K562 (cell line): Measurements from ENCODE around the gene AURKB. TPM values are rescaled to one million over a fixed set of nuclear protein-coding genes. Genes with fewer than 3 reads are reported as not detected.

Experiments used
- BHLHE40 ChIP-seq: IDR thresholded peaks from 2 replicates; pipeline ENCODE4 v1.6.1; 2011; ENCODE audit warnings: low read length, improper control_type of control experiment
- ESRRB ChIP-seq: fragments of 250-450 bp; sonication (Bioruptor Pico); IDR thresholded peaks from 2 replicates; pipeline ENCODE4 v1.5.0; 2020; ENCODE audit warnings: mild to moderate bottlenecking, moderate library complexity, borderline replicate concordance
- EZH2 ChIP-seq: IDR thresholded peaks from 2 replicates; pipeline ENCODE4 v1.6.1; 2012; ENCODE audit warnings: low read depth, mild to moderate bottlenecking, inconsistent platforms, low read length, borderline replicate concordance
- FOXO4 ChIP-seq: fragments of 450-650 bp; formaldehyde crosslinking; IDR thresholded peaks from 2 replicates; pipeline ENCODE4 v1.4.0; 2020; ENCODE audit warnings: mild to moderate bottlenecking, moderate library complexity
- GTF2F1 ChIP-seq: IDR thresholded peaks from 2 replicates; pipeline ENCODE4 v1.6.1; 2011; ENCODE audit warnings: low read depth, low read length, improper control_type of control experiment
- HMGN3 ChIP-seq: IDR thresholded peaks from 2 replicates; pipeline ENCODE4 v1.6.1; 2011; ENCODE audit warnings: borderline replicate concordance, low read depth, mild to moderate bottlenecking, mixed read lengths, low read length; ENCODE audit not compliant: insufficient read length; ENCODE audit errors: extremely low read depth
- LCOR ChIP-seq: sonication (generic); formaldehyde crosslinking; IDR thresholded peaks from 2 replicates; pipeline ENCODE4 v1.8.0; 2022; ENCODE audit warnings: mild to moderate bottlenecking, missing genetic modification reagents
- MIER1 ChIP-seq: fragments of 450-650 bp; IDR thresholded peaks from 2 replicates; pipeline ENCODE4 v1.6.1; 2016; ENCODE audit warnings: antibody characterized with exemption, mild to moderate bottlenecking, low read depth
- RBBP5 ChIP-seq: fragments of 200-600 bp; sonication (generic); IDR thresholded peaks from 2 replicates; pipeline ENCODE4 v1.6.1; 2012; ENCODE audit warnings: borderline replicate concordance, mild to moderate bottlenecking, low read length, control low read depth, inconsistent platforms; ENCODE audit not compliant: insufficient read depth, poor library complexity, severe bottlenecking
- SAP30 ChIP-seq: fragments of 200-600 bp; sonication (generic); IDR thresholded peaks from 2 replicates; pipeline ENCODE4 v1.6.1; 2012; ENCODE audit warnings: borderline replicate concordance, low read depth, mild to moderate bottlenecking, moderate library complexity, low read length, control low read depth, inconsistent platforms; ENCODE audit not compliant: insufficient read depth, poor library complexity, severe bottlenecking
- SMAD4 ChIP-seq: fragments of 250-450 bp; sonication (Bioruptor Pico); conservative IDR thresholded peaks from 2 replicates; pipeline ENCODE4 v1.8.0; 2021; ENCODE audit warnings: inconsistent platforms, mild to moderate bottlenecking, moderate library complexity
- STAT5B ChIP-seq: fragments of 250-450 bp; sonication (Bioruptor Pico); IDR thresholded peaks from 2 replicates; pipeline ENCODE4 v1.8.0; 2021; ENCODE audit warnings: mild to moderate bottlenecking, inconsistent platforms
- TEAD4 ChIP-seq, 2 experiments: sonication (generic) in 1 of 2; formaldehyde crosslinking in 1 of 2; IDR thresholded peaks; 2 replicates each; pipeline versions ENCODE4 v1.6.1 to v1.8.0; 2012 to 2022; ENCODE audit warnings: borderline replicate concordance in 1 of 2, inconsistent platforms in 1 of 2, low read length in 1 of 2, mild to moderate bottlenecking in 1 of 2, missing genetic modification reagents in 1 of 2
- USF1 ChIP-seq: sonication (generic); formaldehyde crosslinking; IDR thresholded peaks from 2 replicates; pipeline ENCODE4 v1.9.0; 2022; ENCODE audit warnings: mild to moderate bottlenecking, missing genetic modification reagents
- VEZF1 ChIP-seq: fragments of 200-800 bp; sonication (Bioruptor generic); IDR thresholded peaks from 2 replicates; pipeline ENCODE4 v1.6.1; 2017; ENCODE audit warnings: missing genetic modification characterization, missing compliant biosample characterization
- ZKSCAN8 ChIP-seq: fragments of 200-800 bp; sonication (Bioruptor generic); IDR thresholded peaks from 2 replicates; pipeline ENCODE4 v1.6.1; 2016; ENCODE audit warnings: missing genetic modification characterization, missing compliant biosample characterization
- ZNF431 ChIP-seq: sonication (generic); formaldehyde crosslinking; IDR thresholded peaks from 2 replicates; pipeline ENCODE4 v1.8.0; 2022; ENCODE audit warnings: mild to moderate bottlenecking, missing genetic modification reagents
- ZNF79 ChIP-seq: fragments of 250-450 bp; sonication (Bioruptor Pico); IDR thresholded peaks from 2 replicates; pipeline ENCODE4 v1.4.0; 2020; ENCODE audit warnings: low read depth, mild to moderate bottlenecking, moderate library complexity
- polyA plus RNA-seq, 8 experiments: library from polyadenylated mRNA; depleted of rRNA in 4 of 8; stranded (reverse) in 5 of 8; unstranded in 3 of 8; fragments of >200 nt; fragmentation: Nextera tagmentation in 2 of 8; fragmentation: Illumina TruSeq in 1 of 8; extraction: Ambion mirVana in 2 of 8; extraction: Trizol in 1 of 8; gene quantifications; 2 replicates each; pipeline versions ENCODE4 v1.2.1 to v1.2.3, GENCODE V29; 2011 to 2014; ENCODE audit warnings: inconsistent platforms in 1 of 8, missing spikeins in 1 of 8
- total RNA-seq, 7 experiments: library from RNA; depleted of rRNA in 6 of 7; stranded (reverse); fragments of >200 nt in 6 of 7; fragmentation: Illumina TruSeq in 2 of 7; extraction: Trizol in 2 of 7; gene quantifications; 2 replicates each; pipeline versions ENCODE4 v1.2.1 to v1.2.3, GENCODE V29; 2011 to 2021; ENCODE audit warnings: low replicate concordance in 1 of 7
- TF ChIP-seq, protein P1 (sequence below): fragments of 450-650 bp; IDR thresholded peaks from 2 replicates; pipeline ENCODE4 v1.7.0; 2016; ENCODE audit warnings: borderline replicate concordance

The AURKB gene
- total and polyA plus RNA-seq, 9 of the 15 experiments (the other 6 are each of a cell fraction or from before 2014, with no cell fraction given), result 27.2 to 114 (median 74.8) TPM

- TF ChIP-seq EZH2 (no peak), RBBP5 (peak; percentile 92), BHLHE40 (peak; percentile 84), ZKSCAN8 (CRISPR knock-in tag) (no peak), TEAD4 (IDR thresholded peaks at IDR 0.05; ENCODE audit: low read length) (0 out of 2 replicates have a peak, but pooled peaks have one; percentile 3), TEAD4 (CRISPR knock-in tag; IDR thresholded peaks at IDR 0.05; ENCODE audit: borderline replicate concordance) (no peak), LCOR (CRISPR knock-in tag) (no peak), VEZF1 (CRISPR knock-in tag) (peak; percentile 40; the same call in 1 of the 2 replicates), FOXO4 (CRISPR knock-in tag) (no peak), MIER1 (no peak), ZNF431 (CRISPR knock-in tag) (no peak), GTF2F1 (no peak), ZNF79 (CRISPR knock-in tag) (no peak), HMGN3 (peak; percentile 34), SMAD4 (peak; percentile 54), SAP30 (peak; percentile 97), ESRRB (CRISPR knock-in tag) (no peak), STAT5B (CRISPR knock-in tag) (no peak), USF1 (CRISPR knock-in tag) (peak; percentile 30; the same call in 1 of the 2 replicates)
- TF ChIP-seq, protein P1, sequence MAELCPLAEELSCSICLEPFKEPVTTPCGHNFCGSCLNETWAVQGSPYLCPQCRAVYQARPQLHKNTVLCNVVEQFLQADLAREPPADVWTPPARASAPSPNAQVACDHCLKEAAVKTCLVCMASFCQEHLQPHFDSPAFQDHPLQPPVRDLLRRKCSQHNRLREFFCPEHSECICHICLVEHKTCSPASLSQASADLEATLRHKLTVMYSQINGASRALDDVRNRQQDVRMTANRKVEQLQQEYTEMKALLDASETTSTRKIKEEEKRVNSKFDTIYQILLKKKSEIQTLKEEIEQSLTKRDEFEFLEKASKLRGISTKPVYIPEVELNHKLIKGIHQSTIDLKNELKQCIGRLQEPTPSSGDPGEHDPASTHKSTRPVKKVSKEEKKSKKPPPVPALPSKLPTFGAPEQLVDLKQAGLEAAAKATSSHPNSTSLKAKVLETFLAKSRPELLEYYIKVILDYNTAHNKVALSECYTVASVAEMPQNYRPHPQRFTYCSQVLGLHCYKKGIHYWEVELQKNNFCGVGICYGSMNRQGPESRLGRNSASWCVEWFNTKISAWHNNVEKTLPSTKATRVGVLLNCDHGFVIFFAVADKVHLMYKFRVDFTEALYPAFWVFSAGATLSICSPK, result no peak
Observed at GRCh38 chr17:8248751-8249607, 38.6 kb upstream of the AURKB start, which contains the start of gene PFAS (continued).
